ENCODE data around the gene CRY2.

DNA sequence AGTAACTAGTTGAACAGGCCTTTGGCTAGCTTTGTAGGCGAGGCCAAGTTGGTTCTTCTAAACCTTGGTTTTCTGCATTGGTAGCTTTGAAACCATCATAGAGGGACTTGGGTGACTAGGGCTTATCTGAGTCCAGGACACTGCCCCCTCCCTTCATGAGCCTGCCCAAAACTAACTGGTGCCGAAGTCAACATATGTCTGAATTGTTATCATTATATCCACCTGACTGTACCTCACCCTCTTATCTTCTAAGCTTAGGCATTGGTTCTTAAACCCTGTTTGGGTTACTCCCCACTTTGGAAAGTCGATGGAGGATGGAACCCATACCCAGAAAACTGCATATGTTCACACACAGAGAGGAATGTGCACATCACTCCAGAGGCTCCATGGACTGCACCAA, 30.6 kb downstream of the CRY2 start:
- TF ChIP-seq, protein P1, sequence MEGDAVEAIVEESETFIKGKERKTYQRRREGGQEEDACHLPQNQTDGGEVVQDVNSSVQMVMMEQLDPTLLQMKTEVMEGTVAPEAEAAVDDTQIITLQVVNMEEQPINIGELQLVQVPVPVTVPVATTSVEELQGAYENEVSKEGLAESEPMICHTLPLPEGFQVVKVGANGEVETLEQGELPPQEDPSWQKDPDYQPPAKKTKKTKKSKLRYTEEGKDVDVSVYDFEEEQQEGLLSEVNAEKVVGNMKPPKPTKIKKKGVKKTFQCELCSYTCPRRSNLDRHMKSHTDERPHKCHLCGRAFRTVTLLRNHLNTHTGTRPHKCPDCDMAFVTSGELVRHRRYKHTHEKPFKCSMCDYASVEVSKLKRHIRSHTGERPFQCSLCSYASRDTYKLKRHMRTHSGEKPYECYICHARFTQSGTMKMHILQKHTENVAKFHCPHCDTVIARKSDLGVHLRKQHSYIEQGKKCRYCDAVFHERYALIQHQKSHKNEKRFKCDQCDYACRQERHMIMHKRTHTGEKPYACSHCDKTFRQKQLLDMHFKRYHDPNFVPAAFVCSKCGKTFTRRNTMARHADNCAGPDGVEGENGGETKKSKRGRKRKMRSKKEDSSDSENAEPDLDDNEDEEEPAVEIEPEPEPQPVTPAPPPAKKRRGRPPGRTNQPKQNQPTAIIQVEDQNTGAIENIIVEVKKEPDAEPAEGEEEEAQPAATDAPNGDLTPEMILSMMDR (optimal IDR thresholded peaks at IDR 0.05 in 1 of 3, IDR thresholded peaks at IDR 0.05 in 1 of 3, conservative IDR thresholded peaks at IDR 0.05 in 1 of 3; ENCODE audit: extremely low read depth in 1 of 3, insufficient read depth in 2 of 3, low read length in 3 of 3), result no peak
- TF ChIP-seq EZH2 (IDR thresholded peaks at IDR 0.05; ENCODE audit: low read length), result no peak
